ENCODE measurements around the gene CA10. TPM values are rescaled to one million over a fixed set of nuclear protein-coding genes. Genes with fewer than 3 reads are reported as not detected.

CA10 gene
- total RNA-seq, 4 donors from 2014 or later, result 0.96 to 4.1 (median 1.1) TPM; not detected in 1

DNA sequence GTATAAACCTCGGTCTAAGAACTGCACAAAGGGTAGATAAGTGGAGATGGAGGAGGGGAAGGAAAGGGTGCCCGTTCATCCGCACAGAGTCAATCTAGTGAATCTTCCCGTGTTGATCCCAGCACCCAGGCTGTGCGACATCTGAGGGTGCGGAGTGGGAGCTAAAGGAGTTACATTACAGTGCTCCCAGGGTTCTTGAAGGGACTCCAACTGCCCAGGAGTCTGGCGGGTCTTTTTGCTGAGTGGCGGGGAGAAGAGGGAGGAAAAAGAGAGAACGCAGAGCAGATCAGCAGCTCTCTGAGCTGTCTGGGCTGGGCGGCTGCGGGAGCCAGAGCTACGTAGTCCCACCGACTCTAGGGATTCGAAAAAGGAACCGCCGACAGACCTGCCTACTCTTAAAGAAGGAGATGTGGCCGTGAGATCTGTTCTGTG, 1.6 kb upstream of the CA10 start:
- in situ Hi-C loops (cut with MboI; ENCODE audit: low pct_ligation_motif_present in 1 of 4, low pct_unique_long_range_greater_than_20kb in 1 of 4, low sequenced_read_pairs in 3 of 4), result no loop called here
- 32 to 36% methylated on average over 12 to 17 of the region's 17 CpGs for WGBS, 2 donors (ENCODE audit: low coverage in 1 of 2)

GRCh38 chr17:52159246-52160135, 977 bp upstream of the CA10 start:
- TF ChIP-seq POLR2A (IDR thresholded peaks at IDR 0.05), result no peak
- no peak for TF ChIP-seq POLR2AphosphoS5 (IDR thresholded peaks at IDR 0.05)
- TF ChIP-seq EP300 (IDR thresholded peaks at IDR 0.05; ENCODE audit: low read depth), result no peak
- no peak for TF ChIP-seq CTCF (IDR thresholded peaks at IDR 0.05)
- no peak overlapping the region for H3K4me3 ChIP-seq

More for the DNA sequence above, 1.6 kb upstream of the CA10 start:
- no peak for DNase-seq
- no peaks in the 10 kb centered on the region for H3K4me1 ChIP-seq
- no peak for TF ChIP-seq CTCF (IDR thresholded peaks at IDR 0.05)
- no peak for TF ChIP-seq POLR2A (IDR thresholded peaks at IDR 0.05)
- no peak for TF ChIP-seq POLR2AphosphoS5 (IDR thresholded peaks at IDR 0.05)
- TF ChIP-seq EP300 (IDR thresholded peaks at IDR 0.05; ENCODE audit: low read depth), result no peak
- H3K27me3 ChIP-seq, result peaks cover 52% of the 10 kb centered on the region
- H3K4me3 ChIP-seq, result no peak overlapping the region
- intact Hi-C loops (cut with DNase I; ENCODE audit: low total_unique reads), result no loop called here
- no peaks in the 10 kb centered on the region for H3K9me3 ChIP-seq
- no peaks in the 10 kb centered on the region for H3K36me3 ChIP-seq
- H3K27ac ChIP-seq, result no peak overlapping the region

GRCh38 chr17:52157603-52158449, 688 bp downstream of the CA10 start:
- Histone ChIP-seq H3K4me1 (no peaks in the 10 kb centered on the region), H3K27me3 (peaks cover 52% of the 10 kb centered on the region), H3K4me3 (peak overlapping the region in 1 of 4 donors; percentile 18), H3K36me3 (no peaks in the 10 kb centered on the region), H3K9me3 (no peaks in the 10 kb centered on the region), H3K27ac (no peak overlapping the region)
- no peak for DNase-seq
- intact Hi-C loops (cut with DNase I; ENCODE audit: low total_unique reads) (no loop called here), in situ Hi-C loops (cut with MboI; ENCODE audit: low pct_ligation_motif_present in 1 of 4, low pct_unique_long_range_greater_than_20kb in 1 of 4, low sequenced_read_pairs in 3 of 4) (no loop called here)
- TF ChIP-seq POLR2AphosphoS5 (IDR thresholded peaks at IDR 0.05), result no peak
- WGBS, 2 donors (ENCODE audit: low coverage in 1 of 2), result 17% methylated on average over 61 of the region's 68 CpGs; no CpG with 5 or more reads in 1 of the 2 donors

More at GRCh38 chr17:52159246-52160135, 977 bp upstream of the CA10 start:
- no peaks in the 10 kb centered on the region for H3K4me1 ChIP-seq
- in situ Hi-C loops (cut with MboI; ENCODE audit: low pct_ligation_motif_present in 1 of 4, low pct_unique_long_range_greater_than_20kb in 1 of 4, low sequenced_read_pairs in 3 of 4), result no loop called here
- H3K27ac ChIP-seq, result no peak overlapping the region
- no peaks in the 10 kb centered on the region for H3K36me3 ChIP-seq
- intact Hi-C loops (cut with DNase I; ENCODE audit: low total_unique reads), result no loop called here
- 21 to 35% methylated on average over 14 to 39 of the region's 40 CpGs for WGBS, 2 donors (ENCODE audit: low coverage in 1 of 2)
- H3K27me3 ChIP-seq, result peaks cover 52% of the 10 kb centered on the region
- no peak for DNase-seq
- H3K9me3 ChIP-seq, result no peaks in the 10 kb centered on the region

- H3K27ac ChIP-seq, result no peak overlapping the region
- H3K9me3 ChIP-seq, result no peaks in the 10 kb centered on the region
- H3K36me3 ChIP-seq, result no peaks in the 10 kb centered on the region
- DNase-seq, result no peak
- in situ Hi-C loops (cut with MboI; ENCODE audit: low pct_ligation_motif_present in 1 of 4, low pct_unique_long_range_greater_than_20kb in 1 of 4, low sequenced_read_pairs in 3 of 4) (no loop called here), intact Hi-C loops (cut with DNase I; ENCODE audit: low total_unique reads) (no loop called here)
- H3K27me3 ChIP-seq, result peaks cover 52% of the 10 kb centered on the region
- no peaks in the 10 kb centered on the region for H3K4me1 ChIP-seq
- 3 to 21% methylated on average over 5 to 13 of the region's 14 CpGs for WGBS, 2 donors (ENCODE audit: low coverage in 1 of 2)
- no peak for TF ChIP-seq POLR2A (IDR thresholded peaks at IDR 0.05)
- no peak for TF ChIP-seq CTCF (IDR thresholded peaks at IDR 0.05)
- TF ChIP-seq EP300 (IDR thresholded peaks at IDR 0.05; ENCODE audit: low read depth), result no peak
- no peak for TF ChIP-seq POLR2AphosphoS5 (IDR thresholded peaks at IDR 0.05)
- H3K4me3 ChIP-seq, result no peak overlapping the region
Measured at GRCh38 chr17:52156576-52157570, 1.6 kb downstream of the CA10 start.

Data from transverse colon (tissue), 4 donors.